Erythroblast (primary cell): ENCODE results near the gene CAGE1.
"Not testable (repeated sequence)": the region's sequence is repeated elsewhere in the genome, so short reads cannot be mapped to it uniquely, and the experiment has no call there.

Source experiments
- DNase-seq, 2 experiments: peaks; one replicate each; lab custom pipeline; 2025; lab: John Stamatoyannopoulos, UW
- GATA1 ChIP-seq: IDR thresholded peaks from 2 replicates; pipeline ENCODE4 v1.6.1; 2011; ENCODE audit warnings: low read depth, mild to moderate bottlenecking, control low read depth, low read length, moderate library complexity
- POLR2A ChIP-seq: IDR thresholded peaks from 2 replicates; pipeline ENCODE4 v1.6.1; 2011; ENCODE audit warnings: mild to moderate bottlenecking, low read length

Gene CAGE1

DNA sequence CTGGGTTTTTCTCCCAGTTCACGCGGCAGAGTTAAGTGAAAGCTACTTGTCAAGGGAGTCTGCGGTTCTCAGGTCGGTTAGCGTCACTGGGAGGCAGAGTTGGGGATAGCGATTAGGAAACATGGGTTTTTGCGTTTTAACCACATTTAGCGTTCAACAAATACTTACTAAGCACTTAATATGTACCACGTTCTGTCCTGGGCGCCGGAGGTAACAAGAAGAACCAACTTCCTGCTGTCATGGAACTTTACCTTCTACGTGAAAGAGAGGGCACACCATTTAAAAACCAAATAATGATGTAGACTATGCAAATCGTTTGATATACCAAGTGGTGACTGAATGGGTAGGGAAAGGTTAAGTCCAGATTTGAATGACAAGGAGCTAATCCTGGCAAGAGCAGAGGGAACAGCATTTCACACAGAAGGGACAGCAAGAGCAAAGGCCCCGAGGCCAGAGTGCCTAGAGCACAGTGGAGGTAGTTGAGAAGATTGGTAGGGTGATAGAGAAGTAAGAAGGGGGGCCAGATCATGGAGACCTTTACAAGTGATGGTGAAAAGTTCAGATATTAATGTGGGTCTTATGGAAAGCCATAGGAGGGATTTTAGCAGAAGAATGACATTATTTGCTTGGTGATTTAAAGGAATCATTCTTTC, 810 bp upstream of the CAGE1 start:
- TF ChIP-seq GATA1 = no peak
- TF ChIP-seq POLR2A = no peak
- peak in 1 of 2 experiments; percentile 51 for DNase-seq

DNA sequence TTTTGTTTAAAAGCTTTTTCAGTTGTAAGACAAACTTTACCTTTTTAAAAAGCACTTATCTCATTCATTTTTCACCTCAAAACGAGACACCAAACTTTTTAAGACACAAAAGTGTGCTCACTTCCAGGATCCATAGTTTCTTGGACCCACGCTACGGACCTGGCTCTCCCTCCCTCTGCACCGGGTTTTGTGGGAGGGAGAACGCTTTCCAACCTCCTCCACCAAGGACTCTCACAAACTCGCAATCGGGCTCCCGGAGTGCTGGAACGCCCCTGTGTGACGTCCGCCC, 436 bp downstream of the CAGE1 start:
- TF ChIP-seq GATA1 (no peak), POLR2A (no peak)
- no peak for DNase-seq

DNA sequence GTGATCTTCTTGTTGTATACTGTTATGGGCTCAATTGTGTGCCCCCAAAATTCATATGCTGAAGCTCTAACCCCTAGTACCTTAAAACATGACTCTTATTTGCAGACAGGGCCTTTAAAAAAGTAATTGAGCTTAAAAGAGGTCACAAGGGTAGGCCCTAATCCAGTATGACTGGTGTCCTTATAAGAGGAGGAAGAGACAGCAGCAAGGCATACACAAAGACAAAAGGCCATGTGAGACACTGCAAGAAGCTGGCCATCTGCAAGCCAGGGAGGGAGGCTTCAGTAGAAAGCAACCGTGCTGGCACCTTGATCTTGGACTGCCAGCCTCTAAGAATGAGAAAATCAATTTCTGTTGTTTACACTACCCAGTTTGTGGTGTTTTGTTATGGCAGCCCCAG, 8.4 kb downstream of the CAGE1 start:
- TF ChIP-seq GATA1 = no peak
- no peak for TF ChIP-seq POLR2A
- no peak for DNase-seq

DNA sequence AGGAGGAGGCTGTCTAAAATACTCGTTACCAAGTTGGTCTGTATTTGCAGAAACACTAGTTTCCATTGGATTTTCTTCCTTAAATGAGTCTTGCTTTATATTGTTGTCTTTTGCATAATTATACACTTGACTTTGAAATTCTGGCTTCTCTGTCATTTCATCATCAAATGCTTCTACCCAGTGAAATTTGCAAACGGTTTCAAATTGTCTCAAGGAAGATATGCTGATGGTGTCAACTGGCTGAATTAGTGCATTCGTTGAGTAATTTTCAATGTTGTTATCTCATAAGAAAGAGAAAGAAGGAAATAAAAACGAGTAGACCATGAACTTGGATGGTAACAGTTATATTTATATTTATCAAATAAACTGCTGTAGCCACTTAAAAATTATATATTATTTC, 10.8 kb downstream of the CAGE1 start:
- no peak for DNase-seq
- TF ChIP-seq POLR2A = no peak
- TF ChIP-seq GATA1 = no peak

DNA sequence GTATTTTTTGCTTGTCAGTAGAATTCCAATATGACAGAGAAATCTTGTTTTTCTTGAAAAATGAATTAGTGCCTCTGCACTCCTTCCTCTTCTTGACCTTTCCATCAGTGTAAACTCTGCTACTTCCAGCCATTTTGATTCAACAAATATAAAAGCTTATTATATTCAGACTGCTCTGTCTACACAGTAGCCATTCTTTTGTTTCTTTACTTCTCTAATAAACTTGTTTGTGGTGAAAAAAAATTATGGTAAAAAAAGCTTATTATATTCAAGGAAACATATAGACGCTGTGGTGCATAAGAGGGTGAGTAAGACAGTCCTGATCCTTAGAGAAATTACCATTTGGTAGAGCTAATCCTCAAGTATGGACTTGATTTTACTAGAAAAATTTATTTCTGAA, 11.6 kb downstream of the CAGE1 start:
- no peak for DNase-seq
- TF ChIP-seq GATA1 (no peak), POLR2A (no peak)

DNA sequence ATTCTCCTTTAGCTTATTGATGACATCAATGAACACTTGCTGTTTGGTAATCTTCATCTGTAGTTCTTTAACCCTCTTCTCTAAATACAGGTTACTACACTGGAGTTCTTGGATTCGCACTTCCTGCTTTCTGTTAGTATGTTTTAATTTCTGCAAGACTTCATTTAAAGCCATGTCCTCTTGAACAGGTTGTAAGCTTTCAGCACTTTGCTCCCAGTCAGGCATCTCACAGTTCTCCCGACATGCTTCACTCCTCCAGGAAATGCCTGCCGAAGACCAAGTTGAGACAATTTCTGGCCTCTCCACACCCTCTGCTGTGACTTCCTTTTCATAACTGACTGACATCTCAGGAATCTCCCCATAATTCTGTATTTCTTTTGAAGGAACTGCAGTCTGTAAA, 15.8 kb downstream of the CAGE1 start:
- no peak for DNase-seq
- no peak for TF ChIP-seq GATA1
- TF ChIP-seq POLR2A = no peak

DNA sequence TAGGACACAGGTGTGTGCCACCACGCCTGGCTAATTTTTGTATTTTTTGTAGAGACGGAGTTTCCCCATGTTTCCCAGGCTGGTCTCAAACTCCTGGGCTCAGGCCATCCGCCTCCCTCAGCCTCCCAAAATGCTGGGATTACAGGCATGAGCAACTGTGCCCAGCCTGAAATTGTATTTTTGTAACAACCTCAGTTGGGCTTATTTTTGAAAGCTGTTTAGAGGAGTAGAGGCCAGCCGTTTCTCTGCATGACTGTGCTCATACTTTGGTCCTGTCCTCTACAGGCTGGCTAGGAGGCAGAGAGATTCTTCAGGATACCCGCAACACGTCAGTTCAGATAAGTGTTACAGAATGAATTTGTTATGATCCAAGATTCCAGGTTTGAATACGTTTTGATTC, 22.1 kb downstream of the CAGE1 start:
- no peak for DNase-seq
- no peak for TF ChIP-seq POLR2A
- TF ChIP-seq GATA1 = no peak

DNA sequence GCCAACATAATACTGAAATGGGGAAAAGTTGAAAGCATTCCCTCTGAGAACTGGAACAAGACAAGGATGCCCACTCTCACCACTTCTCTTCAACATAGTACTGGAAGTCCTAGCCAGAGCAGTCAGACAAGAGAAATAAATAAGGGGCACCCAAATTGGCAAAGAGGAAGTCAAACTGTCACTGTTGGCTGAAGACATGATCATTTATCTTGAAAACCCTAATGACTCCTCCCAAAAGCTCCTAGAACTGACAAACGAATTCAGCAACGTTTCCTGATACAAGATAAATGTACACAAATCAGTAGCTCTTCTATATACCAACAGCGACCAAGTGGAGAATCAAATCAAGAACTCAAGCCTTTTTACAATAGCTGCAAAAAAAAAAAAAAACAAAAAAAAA, 37.6 kb downstream of the CAGE1 start:
- DNase-seq = peak in 1 of 2 experiments; percentile 5

DNA sequence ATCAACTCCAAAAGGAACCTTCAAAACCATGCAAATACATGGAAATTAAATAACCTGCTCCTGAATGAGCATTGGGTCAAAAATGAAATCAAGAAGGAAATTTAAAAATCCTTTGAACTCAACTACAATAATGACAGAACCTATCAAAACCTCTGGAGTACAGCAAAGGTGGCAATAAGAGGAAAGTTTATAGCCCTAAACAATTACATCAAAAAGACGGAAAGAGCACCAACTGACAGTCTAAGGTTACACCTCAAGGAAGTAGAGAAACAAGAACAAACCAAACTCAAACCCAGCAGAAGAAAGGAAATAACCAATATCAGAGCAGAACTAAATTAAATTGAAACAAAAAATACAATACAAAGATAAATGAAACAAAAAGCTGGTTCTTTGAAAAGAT, 39.0 kb downstream of the CAGE1 start:
- not testable (repeated sequence) for DNase-seq

DNA sequence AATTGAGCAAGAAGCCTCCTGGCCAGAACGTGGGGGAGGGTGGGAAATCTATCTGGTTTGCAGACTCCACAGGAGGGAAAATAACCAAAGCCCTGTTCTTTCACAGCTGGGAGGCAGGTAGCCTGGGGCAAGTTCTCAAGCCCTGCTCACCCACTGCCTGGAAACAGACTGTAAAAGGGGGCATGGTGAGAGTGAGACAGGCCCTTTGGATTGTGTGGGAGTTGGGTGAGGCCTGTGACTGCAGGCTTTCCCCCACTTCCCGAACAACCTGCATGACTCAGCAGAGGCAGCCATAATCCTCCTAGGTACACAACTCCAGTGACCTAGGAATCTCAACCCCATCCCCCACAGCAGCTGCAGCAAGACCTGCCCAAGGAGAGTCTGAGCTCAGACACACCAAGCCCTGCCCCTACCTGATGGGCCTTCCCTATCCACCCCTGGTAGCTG, 42.0 kb downstream of the CAGE1 start:
- DNase-seq = not testable (repeated sequence)

DNA sequence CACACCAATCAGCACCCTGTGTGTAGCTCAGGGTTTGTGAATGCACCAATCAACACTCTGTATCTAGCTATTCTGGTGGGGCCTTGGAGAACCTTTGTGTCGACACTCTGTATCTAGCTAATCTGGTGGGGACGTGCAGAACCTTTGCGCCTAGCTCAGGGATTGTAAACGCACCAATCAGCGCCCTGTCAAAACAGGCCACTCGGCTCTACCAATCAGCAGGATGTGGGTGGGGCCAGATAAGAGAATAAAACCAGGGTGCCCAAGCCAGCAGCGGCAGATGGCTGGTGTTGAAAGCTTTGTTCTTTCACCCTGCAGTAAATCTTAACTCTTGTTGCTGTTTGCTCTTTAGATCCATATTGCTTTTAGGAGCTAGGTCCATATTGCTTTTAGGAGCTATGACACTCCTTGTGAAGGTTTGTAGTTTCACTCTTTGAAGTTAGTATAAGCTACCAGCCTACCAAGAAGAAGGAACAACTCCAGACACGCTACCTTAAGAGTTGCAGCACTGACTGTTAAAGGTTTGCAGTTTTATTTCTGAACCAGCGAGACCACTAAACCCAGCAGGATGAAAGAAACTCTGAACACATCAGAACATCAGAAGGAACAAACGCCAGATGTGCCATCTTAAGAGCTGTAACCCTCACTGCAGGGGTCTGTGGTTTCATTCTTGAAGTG, 44.6 kb downstream of the CAGE1 start:
- not testable (repeated sequence) for DNase-seq

DNA sequence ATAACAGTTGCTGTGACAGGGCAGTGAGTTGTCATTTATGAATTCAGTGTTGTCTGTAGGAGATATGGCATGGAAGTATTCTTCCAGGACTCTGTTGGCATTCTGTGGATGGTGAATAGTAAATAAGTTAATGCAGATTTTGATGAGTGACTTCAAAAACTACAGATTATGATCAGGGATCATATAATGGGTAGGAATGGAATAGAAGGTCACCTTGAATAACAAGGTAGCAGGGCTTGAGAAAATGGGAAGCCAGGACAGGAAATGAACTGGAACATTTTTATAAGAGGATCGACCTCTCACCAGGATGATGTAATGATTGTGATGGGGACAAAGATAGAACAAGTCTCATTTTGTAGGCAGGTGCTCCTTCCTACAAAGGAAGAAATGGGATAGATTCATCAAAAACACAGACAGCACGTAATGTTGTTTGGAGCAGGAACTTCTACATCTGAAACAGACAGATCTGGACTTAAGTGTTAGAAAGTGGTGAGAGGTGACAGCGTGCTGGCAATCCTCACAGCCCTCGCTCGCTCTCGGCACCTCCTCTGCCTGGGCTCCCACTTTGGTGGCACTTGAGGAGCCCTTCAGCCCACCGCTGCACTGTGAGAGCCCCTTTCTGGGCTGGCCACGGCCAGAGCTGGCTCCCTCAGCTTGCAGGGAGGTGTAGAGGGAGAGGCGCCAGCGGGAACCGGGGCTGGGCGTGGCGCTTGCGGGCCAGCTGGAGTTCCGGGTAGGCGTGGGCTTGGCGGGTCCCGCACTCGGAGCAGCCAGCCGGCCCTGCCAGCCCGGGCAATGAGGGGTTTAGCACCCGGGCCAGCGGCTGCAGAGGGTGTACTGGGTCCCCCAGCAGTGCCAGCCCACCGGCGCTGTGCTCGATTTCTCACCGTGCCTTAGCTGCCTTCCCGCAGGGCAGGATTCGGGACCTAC, 45.7 kb downstream of the CAGE1 start:
- no peak for DNase-seq
- TF ChIP-seq GATA1 (no peak), POLR2A (no peak)

DNA sequence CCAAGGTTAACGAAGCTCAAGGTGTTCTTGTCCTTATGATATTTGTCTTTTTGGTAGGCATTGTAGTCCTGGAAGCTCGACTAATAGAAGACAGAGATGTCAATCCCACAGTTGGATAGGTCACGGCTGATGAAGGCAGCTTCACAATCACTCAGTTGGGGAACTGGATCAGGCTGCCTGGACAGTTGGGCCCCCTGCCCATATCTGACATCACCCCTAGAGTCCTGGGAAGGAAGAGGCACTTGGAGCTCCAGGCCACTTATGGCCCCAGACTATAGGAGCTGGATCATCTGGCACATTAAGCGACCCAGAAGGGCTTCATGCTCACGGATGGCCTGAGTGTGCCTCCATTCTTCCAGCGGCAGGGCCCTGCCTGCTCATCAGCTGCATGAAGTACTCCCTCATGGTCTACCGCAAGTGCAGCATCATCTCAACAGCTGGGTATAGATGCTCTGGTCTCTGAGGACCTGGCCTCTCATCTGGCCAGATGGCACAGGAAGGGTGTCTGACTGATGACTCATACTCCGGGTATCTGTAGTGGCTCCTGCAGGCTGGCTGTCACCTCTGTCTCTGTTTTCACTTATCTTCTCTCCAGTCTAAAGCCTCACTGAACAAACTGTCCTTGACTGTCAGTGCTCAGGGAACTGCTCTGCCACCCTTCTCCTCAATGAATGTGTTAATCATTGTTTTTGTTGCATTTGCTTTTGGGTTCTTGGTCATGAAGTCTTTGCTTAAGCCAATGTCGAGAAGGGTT, 47.4 kb downstream of the CAGE1 start:
- TF ChIP-seq GATA1 = no peak
- TF ChIP-seq POLR2A = no peak
- DNase-seq = peak in 1 of 2 experiments; percentile 19

DNA sequence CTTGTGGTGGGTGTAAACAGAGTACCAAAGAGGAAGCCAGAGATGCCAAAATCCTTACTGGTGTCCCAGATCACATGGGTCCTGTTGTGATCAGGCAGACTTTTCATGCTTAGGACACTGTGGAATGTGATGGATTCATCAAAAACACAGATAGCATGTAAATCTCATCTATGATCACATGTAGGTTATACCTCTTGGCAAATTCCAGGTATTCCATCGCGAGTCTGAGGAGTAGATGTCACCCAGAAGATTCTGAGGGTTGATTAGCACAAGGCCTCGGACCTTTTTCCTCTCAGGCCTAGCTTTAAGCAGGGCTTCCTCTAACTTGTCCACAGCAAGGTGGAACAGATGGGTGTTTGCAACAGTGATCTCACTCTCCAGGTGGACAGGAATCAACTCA, 48.3 kb downstream of the CAGE1 start:
- TF ChIP-seq POLR2A = no peak
- TF ChIP-seq GATA1 = no peak
- DNase-seq = no peak

DNA sequence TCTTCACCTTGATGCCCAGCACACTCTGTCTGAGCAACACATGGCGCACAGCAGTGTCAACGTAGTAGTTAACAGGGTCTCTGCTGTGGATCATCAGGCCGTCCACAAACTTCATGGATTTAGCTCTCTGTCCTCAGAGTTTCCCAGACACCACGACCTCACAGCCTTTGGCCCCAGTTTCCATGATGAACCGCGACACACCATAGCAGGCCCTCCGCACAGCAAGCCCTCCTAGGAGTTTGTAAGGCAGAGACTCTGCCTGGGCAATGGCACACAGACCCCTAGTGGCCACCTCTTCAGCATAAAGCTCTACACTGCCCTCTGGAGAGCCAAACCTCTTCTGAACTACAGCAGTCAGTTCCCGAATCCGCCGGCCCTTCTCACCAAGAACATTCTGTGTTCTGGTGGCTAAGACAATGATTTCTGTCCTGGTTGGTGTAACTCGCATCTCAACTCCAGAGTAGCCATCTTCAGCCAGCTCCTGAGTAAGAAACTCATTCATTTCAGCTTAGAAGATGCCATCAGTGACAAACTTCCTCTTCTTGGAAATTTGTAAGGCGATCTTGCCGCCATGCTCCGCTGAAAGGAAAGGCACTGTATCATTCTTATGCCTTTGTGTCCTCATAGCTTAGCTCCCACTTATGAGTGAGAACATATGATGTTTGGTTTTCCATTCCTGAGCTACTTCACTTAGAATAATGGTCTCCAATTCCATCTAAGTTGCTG, 50.4 kb downstream of the CAGE1 start:
- peak; percentile 26 to 31 for DNase-seq
